HG03520 (cell line): ENCODE measurements around the gene SPATA9.

Experiments used
- ATAC-seq: cut with Tn5 transposase; IDR thresholded peaks from one replicate; pipeline ENCODE4 v1.9.1; 2021; ENCODE audit warnings: mild to moderate bottlenecking, moderate library complexity; ENCODE audit not compliant: unreplicated experiment

The SPATA9 gene, protein sequence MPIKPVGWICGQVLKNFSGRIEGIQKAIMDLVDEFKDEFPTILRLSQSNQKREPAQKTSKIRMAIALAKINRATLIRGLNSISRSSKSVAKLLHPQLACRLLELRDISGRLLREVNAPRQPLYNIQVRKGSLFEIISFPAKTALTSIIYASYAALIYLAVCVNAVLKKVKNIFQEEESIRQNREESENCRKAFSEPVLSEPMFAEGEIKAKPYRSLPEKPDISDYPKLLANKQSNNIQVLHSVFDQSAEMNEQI

GRCh38 chr5:95682891-95683290, at the start of gene SPATA9:
Gene SPATA9 (minus strand): TSS chr5:95682991. CDS start chr5:95682854, 137 bp downstream.
- ATAC-seq: no peak

GRCh38 chr5:95731571-95732554, 49.1 kb upstream of the SPATA9 start:
- peak; percentile 35 for ATAC-seq

GRCh38 chr5:95730730-95731570, 48.2 kb upstream of the SPATA9 start, which contains the start of gene RHOBTB3:
Gene RHOBTB3 (plus strand): TSS chr5:95731336. CDS start chr5:95731683, 347 bp downstream.
- peak; percentile 36 for ATAC-seq

DNA sequence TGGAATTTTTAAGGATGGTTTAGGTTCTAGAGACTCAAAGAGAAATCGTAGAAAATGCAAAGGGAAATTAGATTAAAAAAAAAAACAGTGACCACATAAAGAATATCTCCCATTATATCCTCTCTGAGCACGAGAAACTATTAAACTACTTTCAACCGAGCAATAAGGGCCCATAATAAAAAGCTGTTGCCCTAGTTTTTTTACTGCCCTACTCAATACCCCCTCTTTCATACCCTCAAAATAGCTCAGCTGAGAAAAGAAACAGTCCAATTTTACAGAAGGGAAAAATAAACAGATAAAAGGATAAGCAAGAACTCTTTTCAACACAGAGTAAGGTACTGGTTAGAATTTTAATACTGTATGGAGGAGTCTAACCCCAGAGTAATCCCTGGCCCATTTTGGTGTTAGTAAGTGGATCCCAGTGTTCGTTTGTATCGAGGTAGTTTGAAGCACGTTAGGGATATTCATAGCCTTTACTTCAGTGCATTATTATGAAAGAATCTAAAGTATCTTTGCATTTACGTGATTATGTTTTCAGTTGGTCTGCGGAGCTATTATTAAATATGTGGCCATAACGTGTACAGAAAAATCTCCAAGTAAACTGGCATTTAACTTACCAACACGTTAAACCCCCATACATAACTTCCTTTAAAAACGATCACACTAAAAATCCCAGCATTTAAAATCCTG, 47.4 kb upstream of the SPATA9 start:
- no peak for ATAC-seq

DNA sequence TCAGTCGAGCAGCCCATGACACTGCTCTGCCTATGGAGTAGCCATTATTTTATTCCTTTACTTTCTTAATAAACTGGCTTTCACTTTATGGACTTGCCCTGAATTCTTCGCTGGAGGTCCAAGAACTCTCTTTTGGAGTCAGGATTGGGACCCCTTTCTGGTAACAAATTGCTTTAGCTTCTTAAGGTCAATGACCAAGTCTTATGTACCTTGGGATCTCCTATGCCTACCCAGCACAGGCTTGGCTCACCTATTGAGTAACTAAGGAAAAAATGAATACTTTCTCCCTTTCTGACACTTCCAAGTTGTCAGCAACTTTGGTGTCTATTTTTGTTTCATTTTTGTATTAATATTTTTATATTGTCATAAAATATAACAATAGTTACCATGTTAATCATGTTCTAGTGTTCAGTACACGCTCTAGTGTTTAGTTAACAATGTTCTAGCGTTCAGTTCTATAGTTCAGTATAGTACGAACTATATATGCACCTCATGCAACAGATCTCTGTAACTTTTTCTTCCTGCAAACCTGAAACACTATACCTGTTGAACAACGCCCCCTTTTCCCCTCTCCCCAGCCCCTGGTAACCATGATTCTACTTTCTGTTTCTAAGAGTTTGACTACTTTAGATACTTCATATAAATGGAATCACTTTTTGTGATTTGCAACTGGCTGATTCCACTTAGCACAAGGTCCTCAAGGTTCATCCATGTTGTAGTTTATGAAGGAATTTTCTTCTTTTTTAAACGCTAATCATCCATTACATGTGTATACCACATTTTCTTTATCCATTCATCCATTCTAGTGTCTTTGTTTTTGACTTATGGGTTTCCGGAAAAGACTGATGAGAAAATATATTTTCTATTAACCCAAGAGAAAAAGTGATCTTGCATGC, 46.6 kb upstream of the SPATA9 start:
- ATAC-seq: no peak

- no peak for ATAC-seq
Measured at GRCh38 chr5:95728494-95729114, 45.8 kb upstream of the SPATA9 start.

- ATAC-seq: no peak
Measured at GRCh38 chr5:95727764-95728191, 45.0 kb upstream of the SPATA9 start.

- ATAC-seq: no peak
Measured at GRCh38 chr5:95726811-95727763, 44.3 kb upstream of the SPATA9 start.

DNA sequence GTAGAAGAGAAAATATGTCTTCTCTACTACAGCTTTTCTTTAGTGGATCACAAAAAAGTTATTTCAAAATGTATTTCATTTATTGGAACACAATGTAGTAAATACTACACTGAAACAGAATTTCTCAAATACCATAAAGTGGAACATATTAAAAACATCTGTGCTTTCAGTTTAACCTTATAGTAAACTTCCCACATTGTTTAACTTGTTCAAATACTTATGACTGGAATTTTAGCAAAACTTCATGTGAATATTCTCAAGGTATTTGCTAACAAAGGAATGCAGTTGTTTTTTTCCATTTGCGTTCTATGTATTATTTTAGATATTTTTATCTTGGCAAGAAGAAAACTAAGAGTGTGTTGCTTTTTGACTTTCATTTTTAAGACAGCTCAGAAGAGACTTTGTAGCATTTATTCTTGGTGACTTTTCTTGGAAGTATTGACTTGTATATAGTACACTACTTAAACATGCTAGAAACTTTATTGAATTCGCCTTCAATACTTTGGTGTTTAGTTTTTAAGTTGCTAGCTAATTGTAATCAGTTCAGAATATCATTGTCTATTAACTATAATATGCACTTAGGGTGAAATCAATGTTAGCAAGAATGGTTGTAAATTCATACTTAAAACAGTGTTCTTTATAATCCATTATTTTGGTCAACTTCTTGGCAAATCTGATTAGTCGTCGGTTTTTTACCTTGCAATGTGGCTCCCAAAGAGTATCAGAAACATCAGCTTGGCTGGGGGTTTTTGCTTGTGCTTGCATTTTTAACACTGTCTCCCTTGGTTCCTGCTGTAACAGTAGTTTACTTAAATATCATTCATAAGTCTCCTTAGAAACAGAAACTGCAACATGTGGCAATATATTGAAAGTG, 43.4 kb upstream of the SPATA9 start:
- ATAC-seq: no peak

- ATAC-seq: no peak
Measured at GRCh38 chr5:95725071-95725820, 42.5 kb upstream of the SPATA9 start.

GRCh38 chr5:95723632-95724369, 41.0 kb upstream of the SPATA9 start:
- no peak for ATAC-seq

DNA sequence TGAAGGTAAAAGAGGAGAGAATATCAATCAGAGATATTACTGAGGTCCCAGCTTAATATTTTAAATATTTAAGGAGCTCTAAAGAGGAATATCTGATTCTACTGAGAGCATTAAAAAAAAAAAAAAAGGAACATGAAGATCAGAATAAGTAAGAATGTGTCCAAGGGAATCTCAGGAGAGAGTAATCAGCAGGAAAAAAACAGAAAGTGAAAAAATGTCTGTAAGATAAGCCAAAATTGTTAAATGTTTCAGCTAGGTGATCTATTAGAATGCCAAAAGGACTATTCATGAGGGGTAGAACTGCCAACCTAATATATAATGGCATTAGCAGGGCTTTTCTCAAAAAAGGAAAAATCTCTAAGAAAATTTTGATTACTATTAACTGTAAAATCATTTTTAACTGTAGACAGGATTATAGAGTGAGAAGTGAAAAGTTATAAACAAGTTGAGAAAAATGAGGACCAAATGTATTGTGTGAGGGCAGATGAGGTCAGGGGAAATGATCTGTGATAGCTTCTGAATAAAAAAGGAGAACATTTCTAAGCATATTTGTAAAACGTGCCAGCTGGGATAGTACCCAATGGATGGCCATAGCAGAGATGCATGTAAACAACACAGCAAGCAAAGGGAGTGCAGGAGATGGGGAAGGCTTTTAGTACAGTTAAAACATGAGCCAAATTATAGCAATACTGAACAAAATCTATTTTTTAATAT, 38.9 kb upstream of the SPATA9 start:
- no peak for ATAC-seq

DNA sequence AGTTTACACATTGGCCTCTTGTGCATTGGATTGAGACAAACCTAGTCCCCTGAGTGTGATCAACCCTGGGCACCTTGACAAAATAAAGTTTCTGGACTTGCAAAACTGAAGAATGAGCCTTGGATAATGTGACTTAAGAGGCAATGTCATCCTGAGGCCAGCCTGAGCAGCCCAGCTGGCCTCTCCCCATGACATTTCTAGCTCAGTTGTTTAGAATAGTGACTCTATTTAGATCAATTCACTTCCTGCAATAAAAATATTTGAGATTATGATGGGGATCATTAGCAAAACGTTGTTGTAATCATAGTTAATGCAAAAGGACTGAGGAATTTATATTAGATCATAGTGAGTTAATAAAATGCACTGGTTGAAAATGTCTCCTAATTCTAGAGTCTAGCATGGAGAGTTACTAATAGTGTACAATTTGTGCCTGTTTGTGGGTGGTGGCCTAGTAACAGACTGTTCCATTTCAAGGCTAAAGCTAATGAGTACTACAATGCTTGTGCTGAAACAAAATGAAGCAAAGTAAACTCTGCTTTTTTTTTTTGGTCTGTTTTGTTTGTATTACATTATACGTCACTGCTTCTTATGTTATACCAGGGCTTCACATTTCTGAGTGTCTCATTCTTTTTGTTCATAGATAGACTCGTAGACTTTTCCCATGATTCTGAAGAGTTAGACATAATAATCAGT, 37.4 kb upstream of the SPATA9 start:
- ATAC-seq: no peak

DNA sequence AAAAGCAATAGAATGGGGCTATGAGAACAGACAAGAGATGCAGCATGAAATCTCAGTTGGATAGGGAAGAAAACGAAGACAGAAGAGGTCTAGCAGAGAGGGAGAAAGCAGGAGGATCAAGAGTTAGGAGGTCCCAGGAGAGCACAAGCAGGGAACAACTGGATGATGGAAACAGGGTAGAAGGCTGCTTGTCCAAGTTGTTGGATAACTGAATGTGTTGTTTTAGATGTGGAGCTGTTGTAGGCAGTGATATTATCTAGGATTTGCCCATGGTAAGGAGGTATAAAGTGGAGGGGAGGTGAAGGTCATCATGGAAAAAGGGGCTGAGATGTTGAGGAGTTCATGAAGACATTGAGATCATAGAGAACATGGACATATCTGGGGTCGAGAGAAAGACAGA, 35.9 kb upstream of the SPATA9 start:
- ATAC-seq: no peak
